Keratinocyte (primary cell): ENCODE measurements around the gene DZIP1L. TPM values are rescaled to one million over a fixed set of nuclear protein-coding genes. Genes with fewer than 3 reads are reported as not detected.

ENCODE experiments used
- DNase-seq: peaks from one replicate; pipeline ENCODE4 v3.0.0-alpha.2; 2011; ENCODE audit warnings: low read depth, missing footprints, low spot score
- FAIRE-seq: peaks from 2 replicates; lab custom pipeline; 2011; peaks lifted over from hg19 to GRCh38; lab: Jason Lieb, UNC
- H2AFZ ChIP-seq: 2 replicates; pipeline ENCODE4 v1.6.0; 2012; ENCODE audit warnings: low read length, control low read depth, inconsistent platforms; ENCODE audit not compliant: control insufficient read depth
- H3K27ac ChIP-seq: 2 replicates; pipeline ENCODE4 v1.5.1; 2011; ENCODE audit warnings: low read length; ENCODE audit not compliant: control insufficient read depth, insufficient read depth
- H3K27me3 ChIP-seq: 3 replicates; pipeline ENCODE4 v1.6.0; 2011; ENCODE audit warnings: low read length; ENCODE audit not compliant: control insufficient read depth, insufficient read depth; ENCODE audit errors: extremely low read depth
- H3K36me3 ChIP-seq, 2 experiments: 2 replicates in 1 of 2; 3 replicates in 1 of 2; pipeline ENCODE4 v1.5.1; 2011; ENCODE audit warnings: low read length in 2 of 2, mild to moderate bottlenecking in 1 of 2; ENCODE audit not compliant: control insufficient read depth in 2 of 2, insufficient read depth in 2 of 2; ENCODE audit errors: extremely low read depth in 1 of 2
- H3K4me1 ChIP-seq: 3 replicates; pipeline ENCODE4 v1.5.1; 2011; ENCODE audit warnings: low read length; ENCODE audit not compliant: control insufficient read depth, insufficient read depth; ENCODE audit errors: extremely low read depth
- H3K4me2 ChIP-seq: 3 replicates; pipeline ENCODE4 v1.6.0; 2011; ENCODE audit warnings: low read depth, low read length; ENCODE audit not compliant: control insufficient read depth, insufficient read depth; ENCODE audit errors: extremely low read depth
- H3K4me3 ChIP-seq, 3 experiments: fragments of 200-600 bp in 1 of 3; sonication (generic) in 1 of 3; 2 replicates in 2 of 3; 3 replicates in 1 of 3; pipeline ENCODE4 v1.5.1; 2011 to 2016; ENCODE audit warnings: low read length in 3 of 3, mild to moderate bottlenecking in 3 of 3, control low read depth in 2 of 3, inconsistent platforms in 1 of 3, low read depth in 1 of 3, mixed read lengths in 1 of 3, mixed run types in 1 of 3, moderate library complexity in 1 of 3; ENCODE audit not compliant: control insufficient read depth in 2 of 3, insufficient read depth in 2 of 3; ENCODE audit errors: extremely low read depth in 1 of 3
- H3K79me2 ChIP-seq: 2 replicates; pipeline ENCODE4 v1.6.0; 2012; ENCODE audit warnings: low read length; ENCODE audit not compliant: control insufficient read depth, insufficient read depth
- H3K9ac ChIP-seq: 3 replicates; pipeline ENCODE4 v1.6.0; 2011; ENCODE audit warnings: low read length; ENCODE audit not compliant: control insufficient read depth, insufficient read depth; ENCODE audit errors: extremely low read depth
- H3K9me1 ChIP-seq: 3 replicates; pipeline ENCODE4 v1.6.0; 2011; ENCODE audit warnings: low read length; ENCODE audit not compliant: control insufficient read depth, insufficient read depth; ENCODE audit errors: extremely low read depth
- H3K9me3 ChIP-seq: 2 replicates; pipeline ENCODE4 v1.5.1; 2012; ENCODE audit warnings: low read depth, low read length; ENCODE audit not compliant: control insufficient read depth
- H4K20me1 ChIP-seq: 3 replicates; pipeline ENCODE4 v1.6.0; 2011; ENCODE audit warnings: low read length; ENCODE audit not compliant: control insufficient read depth, insufficient read depth; ENCODE audit errors: extremely low read depth
- EZH2 ChIP-seq: IDR thresholded peaks from one replicate; pipeline ENCODE4 v1.6.1; 2012; ENCODE audit warnings: inconsistent platforms, mild to moderate bottlenecking, low read length, moderate library complexity
- dilution Hi-C: fragments of 300-500 bp; cut with MboI; formaldehyde crosslinking; loops from one replicate; pipeline ENCODE4 v1.7.0; 2020; ENCODE audit warnings: low sequenced_read_pairs; ENCODE audit not compliant: extremely low pct_ligation_motif_present
- polyA plus RNA-seq, 5 experiments: library from polyadenylated mRNA; depleted of rRNA in 3 of 5; stranded (reverse) in 3 of 5; stranded (forward) in 1 of 5; unstranded in 1 of 5; fragments of >200 nt; gene quantifications; 1 replicate in 1 of 5; 2 replicates in 3 of 5; 3 replicates in 1 of 5; pipeline versions ENCODE4 v1.2.1 to v1.2.3, GENCODE V29; 2011 to 2012; ENCODE audit warnings: missing spikeins in 2 of 5, low read depth in 1 of 5, low replicate concordance in 1 of 5
- TF ChIP-seq, protein P1 (sequence below), 3 experiments: IDR thresholded peaks in 1 of 3; conservative IDR thresholded peaks in 1 of 3; optimal IDR thresholded peaks in 1 of 3; 2 replicates in 2 of 3; 3 replicates in 1 of 3; pipeline versions ENCODE3 to v1.5.1; 2011; ENCODE audit warnings: low read length in 3 of 3, mild to moderate bottlenecking in 3 of 3, moderate library complexity in 2 of 3, control low read depth in 1 of 3, inconsistent platforms in 1 of 3; ENCODE audit not compliant: insufficient read depth in 2 of 3; ENCODE audit errors: extremely low read depth in 1 of 3

Gene DZIP1L
- polyA plus RNA-seq, 1 donor (not counting 4 experiments of a cell fraction or from before 2014, with no cell fraction given), result 1.7 TPM

DNA sequence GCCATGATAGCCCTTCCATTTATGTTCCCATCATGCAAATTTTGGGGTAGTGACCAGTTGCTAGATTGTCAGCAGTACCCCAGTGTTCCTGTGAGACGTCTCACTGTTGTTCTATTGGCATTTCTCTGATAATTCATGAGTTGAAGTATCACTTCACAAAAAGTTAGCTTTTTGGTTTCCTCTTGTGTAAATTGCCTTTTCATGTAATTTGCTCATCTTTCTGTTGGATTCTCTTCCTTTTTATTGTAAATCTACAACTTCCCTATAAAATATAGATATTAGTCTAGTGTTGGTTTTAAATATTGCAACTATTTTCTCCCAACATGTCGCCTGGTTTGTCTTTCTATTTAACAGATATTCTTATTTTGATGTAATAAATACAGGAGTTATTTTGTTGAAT lies 24.3 kb upstream of the DZIP1L start:
- DNase-seq, result no peak
- H3K4me1 ChIP-seq, result no peaks in the 10 kb centered on the region
- H3K36me3 ChIP-seq, result no peaks in the 10 kb centered on the region
- no peak overlapping the region for H3K4me2 ChIP-seq
- no peaks in the 10 kb centered on the region for H3K9me1 ChIP-seq
- no peaks in the 10 kb centered on the region for H3K79me2 ChIP-seq
- no peak overlapping the region for H3K9ac ChIP-seq
- H3K27me3 ChIP-seq, result no peaks in the 10 kb centered on the region
- H3K9me3 ChIP-seq, result no peaks in the 10 kb centered on the region
- dilution Hi-C loops, result no loop called here
- H2AFZ ChIP-seq, result no peak overlapping the region
- FAIRE-seq, result no peak
- H4K20me1 ChIP-seq, result no peaks in the 10 kb centered on the region
- no peak for TF ChIP-seq EZH2
- TF ChIP-seq, protein P1, sequence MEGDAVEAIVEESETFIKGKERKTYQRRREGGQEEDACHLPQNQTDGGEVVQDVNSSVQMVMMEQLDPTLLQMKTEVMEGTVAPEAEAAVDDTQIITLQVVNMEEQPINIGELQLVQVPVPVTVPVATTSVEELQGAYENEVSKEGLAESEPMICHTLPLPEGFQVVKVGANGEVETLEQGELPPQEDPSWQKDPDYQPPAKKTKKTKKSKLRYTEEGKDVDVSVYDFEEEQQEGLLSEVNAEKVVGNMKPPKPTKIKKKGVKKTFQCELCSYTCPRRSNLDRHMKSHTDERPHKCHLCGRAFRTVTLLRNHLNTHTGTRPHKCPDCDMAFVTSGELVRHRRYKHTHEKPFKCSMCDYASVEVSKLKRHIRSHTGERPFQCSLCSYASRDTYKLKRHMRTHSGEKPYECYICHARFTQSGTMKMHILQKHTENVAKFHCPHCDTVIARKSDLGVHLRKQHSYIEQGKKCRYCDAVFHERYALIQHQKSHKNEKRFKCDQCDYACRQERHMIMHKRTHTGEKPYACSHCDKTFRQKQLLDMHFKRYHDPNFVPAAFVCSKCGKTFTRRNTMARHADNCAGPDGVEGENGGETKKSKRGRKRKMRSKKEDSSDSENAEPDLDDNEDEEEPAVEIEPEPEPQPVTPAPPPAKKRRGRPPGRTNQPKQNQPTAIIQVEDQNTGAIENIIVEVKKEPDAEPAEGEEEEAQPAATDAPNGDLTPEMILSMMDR (optimal IDR thresholded peaks at IDR 0.05 in 1 of 3, IDR thresholded peaks at IDR 0.05 in 1 of 3, conservative IDR thresholded peaks at IDR 0.05 in 1 of 3; ENCODE audit: extremely low read depth in 1 of 3, insufficient read depth in 2 of 3, low read length in 3 of 3), result no peak
- no peak overlapping the region for H3K27ac ChIP-seq
- H3K4me3 ChIP-seq, result no peak overlapping the region

GRCh38 chr3:138137861-138138260 lies 22.5 kb upstream of the DZIP1L start:
- DNase-seq (no peak), FAIRE-seq (no peak)
- dilution Hi-C loops, result no loop called here
- Histone ChIP-seq H3K4me1 (no peaks in the 10 kb centered on the region), H3K4me3 (no peak overlapping the region), H2AFZ (no peak overlapping the region), H3K9me3 (no peaks in the 10 kb centered on the region), H3K36me3 (no peaks in the 10 kb centered on the region), H3K9ac (no peak overlapping the region), H4K20me1 (no peaks in the 10 kb centered on the region), H3K4me2 (no peak overlapping the region), H3K27me3 (no peaks in the 10 kb centered on the region), H3K27ac (no peak overlapping the region), H3K79me2 (no peaks in the 10 kb centered on the region), H3K9me1 (no peaks in the 10 kb centered on the region)
- TF ChIP-seq EZH2, result no peak
- TF ChIP-seq, protein P1 (optimal IDR thresholded peaks at IDR 0.05 in 1 of 3, IDR thresholded peaks at IDR 0.05 in 1 of 3, conservative IDR thresholded peaks at IDR 0.05 in 1 of 3; ENCODE audit: extremely low read depth in 1 of 3, insufficient read depth in 2 of 3, low read length in 3 of 3), result no peak
